ENCODE results near the gene PABPN1.

- no peak for TF ChIP-seq CTCF (IDR thresholded peaks at IDR 0.05; ENCODE audit: borderline replicate concordance, extremely low read depth, low read length, poor library complexity, severe bottlenecking)
- peak; percentile 33 for TF ChIP-seq EZH2 (IDR thresholded peaks at IDR 0.05; ENCODE audit: borderline replicate concordance, low read depth, low read length, severe bottlenecking)
These were observed 31.5 kb downstream of the PABPN1 start, which contains the start of gene SLC22A17 for GRCh38 chr14:23352506-23353432.
